ENCODE data around the gene MCM8.

- TF ChIP-seq, protein P1, sequence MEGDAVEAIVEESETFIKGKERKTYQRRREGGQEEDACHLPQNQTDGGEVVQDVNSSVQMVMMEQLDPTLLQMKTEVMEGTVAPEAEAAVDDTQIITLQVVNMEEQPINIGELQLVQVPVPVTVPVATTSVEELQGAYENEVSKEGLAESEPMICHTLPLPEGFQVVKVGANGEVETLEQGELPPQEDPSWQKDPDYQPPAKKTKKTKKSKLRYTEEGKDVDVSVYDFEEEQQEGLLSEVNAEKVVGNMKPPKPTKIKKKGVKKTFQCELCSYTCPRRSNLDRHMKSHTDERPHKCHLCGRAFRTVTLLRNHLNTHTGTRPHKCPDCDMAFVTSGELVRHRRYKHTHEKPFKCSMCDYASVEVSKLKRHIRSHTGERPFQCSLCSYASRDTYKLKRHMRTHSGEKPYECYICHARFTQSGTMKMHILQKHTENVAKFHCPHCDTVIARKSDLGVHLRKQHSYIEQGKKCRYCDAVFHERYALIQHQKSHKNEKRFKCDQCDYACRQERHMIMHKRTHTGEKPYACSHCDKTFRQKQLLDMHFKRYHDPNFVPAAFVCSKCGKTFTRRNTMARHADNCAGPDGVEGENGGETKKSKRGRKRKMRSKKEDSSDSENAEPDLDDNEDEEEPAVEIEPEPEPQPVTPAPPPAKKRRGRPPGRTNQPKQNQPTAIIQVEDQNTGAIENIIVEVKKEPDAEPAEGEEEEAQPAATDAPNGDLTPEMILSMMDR (IDR thresholded peaks at IDR 0.05) = no peak
- no peak for TF ChIP-seq POLR2A (IDR thresholded peaks at IDR 0.05)
These were observed 29.3 kb downstream of the MCM8 start for GRCh38 chr20:5979801-5980200.
